Measurements from ENCODE around the gene ATOX1. TPM values are rescaled to one million over a fixed set of nuclear protein-coding genes. Genes with fewer than 3 reads are reported as not detected.

The ATOX1 gene
- total and polyA plus RNA-seq, 9 of the 15 experiments (the other 6 are each of a cell fraction or from before 2014, with no cell fraction given): 59.2 to 318 (median 86.2) TPM

DNA sequence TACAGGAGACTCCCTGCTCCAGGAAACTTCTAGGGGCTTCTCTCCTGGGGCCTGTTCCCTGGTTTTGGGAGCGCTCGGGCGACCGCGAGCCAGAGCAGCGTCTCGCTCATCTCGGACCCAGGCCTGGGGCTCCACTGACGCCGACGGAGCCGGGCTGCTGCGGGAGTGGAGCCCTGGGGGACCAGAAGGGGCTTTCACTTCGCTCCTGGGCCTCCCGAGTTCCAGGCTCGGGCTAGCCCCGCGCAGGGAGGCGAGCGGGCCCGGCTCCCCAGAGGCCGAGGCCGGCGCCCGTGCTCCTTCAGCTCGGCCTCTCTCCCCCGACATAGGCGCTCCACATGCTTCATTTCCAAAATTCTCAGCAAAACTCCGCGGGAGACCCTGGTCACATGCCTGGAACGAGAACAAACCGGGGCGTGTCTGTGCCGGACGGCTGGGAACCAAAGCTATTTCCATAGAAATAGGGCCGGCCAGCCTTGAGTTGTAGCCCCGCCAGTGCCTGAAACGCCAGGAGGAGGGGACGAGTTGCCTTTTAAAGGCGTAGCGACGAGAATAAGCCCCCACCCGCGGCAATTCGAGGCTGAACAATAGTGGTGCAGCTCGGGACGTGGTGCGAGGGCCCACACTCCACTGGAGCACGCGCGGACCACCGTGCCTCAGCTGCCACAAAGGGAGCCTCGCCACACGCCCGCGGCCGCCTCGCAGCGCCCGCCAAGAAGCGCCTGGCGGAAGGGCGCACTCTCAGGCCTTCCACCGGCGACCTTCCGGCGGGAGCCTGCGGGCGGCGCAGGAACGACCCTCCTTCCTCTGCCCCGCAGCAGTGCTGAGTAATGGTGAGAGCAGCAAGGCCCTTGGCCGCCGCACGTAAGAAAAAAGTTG, 12.2 kb upstream of the ATOX1 start (continued):
- TF ChIP-seq ZNF274 (IDR thresholded peaks at IDR 0.05; ENCODE audit: borderline replicate concordance, low read depth, low read length) (no peak), BACH1 (tag; IDR thresholded peaks at IDR 0.05) (peak; percentile 55; the same call in 1 of the 2 replicates), RBM14 (IDR thresholded peaks at IDR 0.05; ENCODE audit: borderline replicate concordance, insufficient read depth, low read depth, low read length) (no peak), HMGN3 (IDR thresholded peaks at IDR 0.05; ENCODE audit: borderline replicate concordance, extremely low read depth, insufficient read length, low read depth, low read length) (peak; percentile 45), FIP1L1 (IDR thresholded peaks at IDR 0.05; ENCODE audit: low read depth, low read length, poor library complexity, severe bottlenecking) (peak; percentile 62), HDAC3 (IDR thresholded peaks at IDR 0.05; ENCODE audit: borderline replicate concordance, partially characterized antibody) (no peak), STAT5A (IDR thresholded peaks at IDR 0.05; ENCODE audit: borderline replicate concordance, low read length) (no peak), CHD1 (IDR thresholded peaks at IDR 0.05; ENCODE audit: low read length) (peak; percentile 86), ZNF586 (CRISPR knock-in tag; conservative IDR thresholded peaks at IDR 0.05) (no peak), BCOR (IDR thresholded peaks at IDR 0.05) (no peak), AFF4 (CRISPR knock-in tag; IDR thresholded peaks at IDR 0.05) (peak; percentile 94), NRF1 (conservative IDR thresholded peaks at IDR 0.05 in 1 of 2, IDR thresholded peaks at IDR 0.05 in 1 of 2) (peak; percentile 14 to 46; a peak in 2 of 4 replicates), FOS (IDR thresholded peaks at IDR 0.05; ENCODE audit: extremely low read depth, insufficient read length) (no peak), GABPB1 (CRISPR knock-in tag; IDR thresholded peaks at IDR 0.05) (peak; percentile 82), CEBPG (CRISPR knock-in tag; IDR thresholded peaks at IDR 0.05) (no peak), CEBPG (tag; conservative IDR thresholded peaks at IDR 0.05 in 1 of 2, IDR thresholded peaks at IDR 0.05 in 1 of 2) (no peak), ZC3H11A (IDR thresholded peaks at IDR 0.05; ENCODE audit: low read depth, low read length) (no peak), MTA3 (IDR thresholded peaks at IDR 0.05; ENCODE audit: borderline replicate concordance) (no peak), ILK (tag; IDR thresholded peaks at IDR 0.05; ENCODE audit: borderline replicate concordance, low read depth) (no peak)
- TF ChIP-seq, protein P1, sequence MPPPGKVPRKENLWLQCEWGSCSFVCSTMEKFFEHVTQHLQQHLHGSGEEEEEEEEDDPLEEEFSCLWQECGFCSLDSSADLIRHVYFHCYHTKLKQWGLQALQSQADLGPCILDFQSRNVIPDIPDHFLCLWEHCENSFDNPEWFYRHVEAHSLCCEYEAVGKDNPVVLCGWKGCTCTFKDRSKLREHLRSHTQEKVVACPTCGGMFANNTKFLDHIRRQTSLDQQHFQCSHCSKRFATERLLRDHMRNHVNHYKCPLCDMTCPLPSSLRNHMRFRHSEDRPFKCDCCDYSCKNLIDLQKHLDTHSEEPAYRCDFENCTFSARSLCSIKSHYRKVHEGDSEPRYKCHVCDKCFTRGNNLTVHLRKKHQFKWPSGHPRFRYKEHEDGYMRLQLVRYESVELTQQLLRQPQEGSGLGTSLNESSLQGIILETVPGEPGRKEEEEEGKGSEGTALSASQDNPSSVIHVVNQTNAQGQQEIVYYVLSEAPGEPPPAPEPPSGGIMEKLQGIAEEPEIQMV (tag; conservative IDR thresholded peaks at IDR 0.05; ENCODE audit: low read depth): no peak
- TF ChIP-seq, protein P2, sequence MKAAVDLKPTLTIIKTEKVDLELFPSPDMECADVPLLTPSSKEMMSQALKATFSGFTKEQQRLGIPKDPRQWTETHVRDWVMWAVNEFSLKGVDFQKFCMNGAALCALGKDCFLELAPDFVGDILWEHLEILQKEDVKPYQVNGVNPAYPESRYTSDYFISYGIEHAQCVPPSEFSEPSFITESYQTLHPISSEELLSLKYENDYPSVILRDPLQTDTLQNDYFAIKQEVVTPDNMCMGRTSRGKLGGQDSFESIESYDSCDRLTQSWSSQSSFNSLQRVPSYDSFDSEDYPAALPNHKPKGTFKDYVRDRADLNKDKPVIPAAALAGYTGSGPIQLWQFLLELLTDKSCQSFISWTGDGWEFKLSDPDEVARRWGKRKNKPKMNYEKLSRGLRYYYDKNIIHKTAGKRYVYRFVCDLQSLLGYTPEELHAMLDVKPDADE (conservative IDR thresholded peaks at IDR 0.05; ENCODE audit: control insufficient read depth, low read depth, low read length): no peak
